GM19395 (cell line): ENCODE results near the gene CACNA1G.

Experiments
- ATAC-seq: cut with Tn5 transposase; IDR thresholded peaks from one replicate; pipeline ENCODE4 v1.9.1; 2021; ENCODE audit warnings: mild to moderate bottlenecking, moderate library complexity; ENCODE audit not compliant: unreplicated experiment

CACNA1G gene

DNA sequence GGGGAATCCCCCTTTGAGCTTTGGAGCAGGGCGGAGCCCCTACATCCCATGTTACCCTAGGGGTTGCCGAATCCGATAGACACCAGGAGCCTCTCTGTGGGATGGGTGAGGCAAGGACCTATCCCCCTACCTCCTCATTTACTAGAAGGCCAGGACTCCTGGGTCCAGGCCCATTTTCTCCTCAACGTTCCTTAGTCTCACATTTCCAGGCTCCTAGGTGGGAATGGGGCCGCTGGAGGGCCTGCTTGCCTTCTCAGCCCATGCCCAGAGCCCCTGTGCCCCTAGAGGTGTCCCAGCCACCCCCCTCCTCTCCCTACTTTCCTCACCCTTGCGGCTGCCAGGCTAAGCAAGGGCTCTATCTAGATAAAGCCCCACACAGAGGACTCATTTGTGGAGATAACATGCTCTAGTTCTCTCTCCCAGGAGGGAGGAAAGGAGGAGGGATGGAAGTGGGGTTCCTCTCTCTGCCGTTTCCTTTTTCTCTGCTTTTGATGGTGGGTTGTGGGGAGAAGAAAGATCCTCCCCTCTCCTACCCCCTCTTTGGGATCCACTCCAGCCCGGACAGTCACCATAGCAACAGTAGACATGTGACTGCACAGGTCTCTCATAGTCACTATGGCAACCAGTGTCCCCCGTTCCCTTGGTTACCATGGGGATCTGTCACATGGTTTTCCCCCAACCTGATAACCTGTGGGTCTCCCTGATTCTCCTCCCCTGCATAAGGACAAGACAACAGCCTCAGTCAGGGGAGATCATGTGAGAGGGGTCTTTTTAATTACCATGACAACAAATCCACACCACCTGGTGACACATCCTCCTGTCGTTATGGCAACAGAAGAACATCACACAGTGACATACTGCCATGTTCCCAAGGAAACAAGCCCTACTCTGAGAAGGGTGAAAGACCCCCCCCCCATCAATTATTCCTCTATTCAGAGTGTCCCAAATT is 5.2 kb downstream of the CACNA1G start:
- ATAC-seq = no peak

DNA sequence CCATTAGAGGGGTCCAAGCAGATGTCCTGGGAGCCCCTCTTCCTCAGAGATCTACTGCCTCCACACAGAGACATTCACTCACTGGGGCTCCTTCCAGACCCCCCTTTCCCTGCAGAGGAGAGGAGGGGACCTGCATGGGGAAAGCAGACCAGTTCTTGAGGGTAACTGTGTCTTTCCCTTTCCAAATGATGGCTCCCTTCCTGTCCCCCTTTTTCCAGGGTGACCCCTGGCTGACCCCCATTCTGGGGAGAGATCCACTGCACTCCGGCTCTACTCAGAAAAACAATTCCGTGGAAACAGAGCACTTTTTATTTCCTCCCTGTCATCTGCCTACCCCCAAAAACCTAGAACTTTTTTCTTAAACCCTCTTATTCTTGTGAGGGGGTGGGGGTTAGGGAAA is 6.4 kb downstream of the CACNA1G start:
- ATAC-seq = no peak

DNA sequence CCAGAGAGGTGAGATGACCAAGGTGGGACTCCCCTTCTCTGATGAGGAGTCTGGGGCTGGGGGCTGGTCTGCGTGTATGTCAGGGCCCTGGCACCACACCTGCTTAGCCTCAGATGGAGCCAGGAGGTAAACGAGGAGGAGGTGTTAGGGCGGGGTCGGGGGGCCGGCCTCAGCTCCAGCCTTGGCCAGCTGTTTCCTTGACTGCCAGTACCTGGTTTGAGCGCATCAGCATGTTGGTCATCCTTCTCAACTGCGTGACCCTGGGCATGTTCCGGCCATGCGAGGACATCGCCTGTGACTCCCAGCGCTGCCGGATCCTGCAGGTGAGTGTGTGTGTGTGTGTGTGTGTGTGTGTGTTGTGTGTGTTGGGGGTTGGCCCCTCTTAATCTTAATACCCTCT is 8.1 kb downstream of the CACNA1G start:
- no peak for ATAC-seq

DNA sequence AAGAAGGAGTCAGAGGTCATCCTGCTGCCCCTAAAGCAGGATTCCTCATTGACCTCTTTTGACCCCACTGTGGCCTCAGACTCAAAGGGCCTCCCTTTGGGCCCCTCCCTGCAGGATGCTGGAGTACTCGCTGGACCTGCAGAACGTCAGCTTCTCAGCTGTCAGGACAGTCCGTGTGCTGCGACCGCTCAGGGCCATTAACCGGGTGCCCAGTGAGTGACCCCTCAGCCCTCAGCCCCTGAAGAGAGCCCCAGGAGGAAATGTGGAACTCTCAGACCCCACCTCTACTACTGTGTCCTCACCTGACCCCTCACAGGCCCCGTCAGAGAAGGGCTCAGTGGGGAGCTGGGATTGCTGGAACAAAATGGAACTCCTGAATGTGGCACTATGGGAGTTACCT is 9.1 kb downstream of the CACNA1G start:
- ATAC-seq = no peak

DNA sequence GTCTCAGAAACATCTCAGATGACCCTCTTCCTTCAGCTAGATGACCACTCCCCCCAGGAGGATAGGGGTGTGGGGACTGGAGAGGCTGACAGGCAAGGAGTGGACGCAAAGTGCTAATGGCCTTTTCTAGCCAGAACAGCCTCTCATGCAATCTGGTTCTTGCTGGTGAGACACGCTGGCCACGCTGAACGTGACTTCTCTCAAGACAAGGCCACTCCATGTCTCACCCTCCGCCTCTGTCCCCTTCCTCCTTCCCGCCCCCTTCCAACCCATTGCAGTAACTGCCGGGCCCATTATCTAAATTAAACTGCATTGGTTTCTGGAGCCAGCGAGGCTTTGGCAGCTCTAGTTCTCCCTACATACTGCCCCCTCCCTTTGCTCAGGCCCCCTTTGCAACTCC is 9.5 kb downstream of the CACNA1G start:
- ATAC-seq = no peak

DNA sequence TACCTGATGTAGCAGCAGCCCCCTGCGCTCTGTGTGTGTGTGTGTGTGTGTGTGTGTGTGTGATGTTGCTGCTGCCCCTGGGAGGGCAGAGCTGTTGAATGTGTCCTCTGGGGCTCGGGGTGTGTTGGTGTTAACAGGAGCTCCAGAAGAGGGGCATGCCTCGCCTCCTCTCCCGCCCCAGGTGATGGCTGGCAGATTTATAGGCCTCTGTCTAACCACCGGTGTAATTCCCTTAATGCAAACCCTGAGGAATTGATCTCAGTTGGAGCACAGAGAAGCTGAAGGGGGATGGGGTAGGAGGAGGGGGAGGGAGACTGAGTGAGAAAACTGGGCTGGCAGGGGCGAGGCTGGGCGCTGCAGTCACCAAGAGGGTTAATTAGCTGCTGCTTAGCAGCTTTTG is 10.0 kb downstream of the CACNA1G start:
- no peak for ATAC-seq

DNA sequence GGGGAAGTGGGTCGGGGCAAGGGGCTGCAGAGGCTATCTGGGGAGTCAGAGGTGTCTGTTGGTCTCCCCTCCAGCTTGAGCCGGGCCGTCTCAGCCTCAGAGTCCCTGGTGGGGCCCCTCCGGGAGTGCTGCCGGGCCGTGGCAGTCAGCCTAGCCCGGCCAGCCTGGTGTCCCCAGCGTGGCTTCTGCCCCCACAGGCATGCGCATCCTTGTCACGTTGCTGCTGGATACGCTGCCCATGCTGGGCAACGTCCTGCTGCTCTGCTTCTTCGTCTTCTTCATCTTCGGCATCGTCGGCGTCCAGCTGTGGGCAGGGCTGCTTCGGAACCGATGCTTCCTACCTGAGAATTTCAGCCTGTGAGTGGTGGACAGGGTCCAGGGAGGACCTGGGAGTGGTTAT is 11.2 kb downstream of the CACNA1G start:
- ATAC-seq = no peak

DNA sequence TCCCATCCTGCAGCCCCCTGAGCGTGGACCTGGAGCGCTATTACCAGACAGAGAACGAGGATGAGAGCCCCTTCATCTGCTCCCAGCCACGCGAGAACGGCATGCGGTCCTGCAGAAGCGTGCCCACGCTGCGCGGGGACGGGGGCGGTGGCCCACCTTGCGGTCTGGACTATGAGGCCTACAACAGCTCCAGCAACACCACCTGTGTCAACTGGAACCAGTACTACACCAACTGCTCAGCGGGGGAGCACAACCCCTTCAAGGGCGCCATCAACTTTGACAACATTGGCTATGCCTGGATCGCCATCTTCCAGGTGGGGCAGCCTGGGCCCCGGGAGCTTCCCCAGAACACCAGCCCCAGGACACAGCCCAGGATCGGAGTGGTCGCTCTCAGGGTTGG is 12.0 kb downstream of the CACNA1G start:
- ATAC-seq = no peak

DNA sequence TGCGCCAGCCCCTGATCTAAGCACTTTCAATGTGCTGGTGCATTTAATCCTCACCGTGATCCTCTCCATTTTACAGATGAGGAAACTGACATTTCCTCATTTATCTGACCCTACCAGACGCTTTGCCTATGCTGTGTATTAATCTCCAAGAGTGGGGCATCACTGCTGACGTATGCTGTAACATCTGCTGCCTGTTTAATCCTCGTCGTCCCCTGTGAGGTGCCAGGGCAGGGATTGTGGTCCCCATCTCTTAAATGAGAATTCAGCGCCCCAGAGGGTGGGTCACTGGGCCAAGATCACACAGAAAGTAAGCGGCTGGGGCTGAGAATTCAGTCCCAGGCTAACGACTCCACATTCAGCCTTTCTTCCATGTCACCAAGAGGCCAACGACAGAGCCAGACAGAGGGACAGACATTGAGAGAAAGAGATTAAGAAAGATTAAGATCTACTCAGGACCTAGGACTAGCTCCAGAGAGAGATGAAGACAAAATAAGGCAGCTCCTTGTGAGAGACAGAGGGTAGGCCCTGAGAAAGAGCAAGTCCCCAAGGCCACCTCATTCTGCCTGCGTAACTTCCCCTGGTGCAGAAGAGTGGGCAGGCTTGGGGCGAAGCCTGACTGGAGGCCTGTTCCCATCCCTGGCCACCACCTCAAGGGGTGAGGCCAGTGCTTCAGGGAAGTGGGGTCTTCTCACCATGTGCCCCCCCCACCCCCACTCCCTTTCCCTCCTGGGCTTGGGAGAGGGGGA is 13.5 kb downstream of the CACNA1G start:
- ATAC-seq = no peak

DNA sequence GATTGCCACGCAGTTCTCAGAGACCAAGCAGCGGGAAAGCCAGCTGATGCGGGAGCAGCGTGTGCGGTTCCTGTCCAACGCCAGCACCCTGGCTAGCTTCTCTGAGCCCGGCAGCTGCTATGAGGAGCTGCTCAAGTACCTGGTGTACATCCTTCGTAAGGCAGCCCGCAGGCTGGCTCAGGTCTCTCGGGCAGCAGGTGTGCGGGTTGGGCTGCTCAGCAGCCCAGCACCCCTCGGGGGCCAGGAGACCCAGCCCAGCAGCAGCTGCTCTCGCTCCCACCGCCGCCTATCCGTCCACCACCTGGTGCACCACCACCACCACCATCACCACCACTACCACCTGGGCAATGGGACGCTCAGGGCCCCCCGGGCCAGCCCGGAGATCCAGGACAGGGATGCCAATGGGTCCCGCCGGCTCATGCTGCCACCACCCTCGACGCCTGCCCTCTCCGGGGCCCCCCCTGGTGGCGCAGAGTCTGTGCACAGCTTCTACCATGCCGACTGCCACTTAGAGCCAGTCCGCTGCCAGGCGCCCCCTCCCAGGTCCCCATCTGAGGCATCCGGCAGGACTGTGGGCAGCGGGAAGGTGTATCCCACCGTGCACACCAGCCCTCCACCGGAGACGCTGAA is 15.2 kb downstream of the CACNA1G start:
- ATAC-seq = no peak

DNA sequence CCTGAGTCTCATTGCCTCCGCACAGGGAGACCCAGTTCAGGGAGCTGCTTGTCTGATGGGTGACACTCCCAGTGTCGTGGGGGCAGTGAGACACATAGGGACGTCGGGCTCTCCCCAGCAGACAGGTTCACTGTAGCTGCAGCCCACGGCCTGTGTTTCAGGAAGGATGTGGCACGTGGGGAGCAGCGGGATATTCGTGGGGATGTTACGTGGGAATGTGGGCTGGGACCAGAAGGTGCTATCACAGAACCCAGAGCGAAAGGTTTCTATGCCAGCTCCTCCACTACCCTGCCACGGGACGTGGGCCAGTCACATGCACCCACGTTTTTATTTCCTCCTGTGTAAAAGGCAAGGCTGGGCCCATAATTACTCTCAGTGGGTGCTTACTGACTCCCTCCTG is 16.3 kb downstream of the CACNA1G start:
- no peak for ATAC-seq

DNA sequence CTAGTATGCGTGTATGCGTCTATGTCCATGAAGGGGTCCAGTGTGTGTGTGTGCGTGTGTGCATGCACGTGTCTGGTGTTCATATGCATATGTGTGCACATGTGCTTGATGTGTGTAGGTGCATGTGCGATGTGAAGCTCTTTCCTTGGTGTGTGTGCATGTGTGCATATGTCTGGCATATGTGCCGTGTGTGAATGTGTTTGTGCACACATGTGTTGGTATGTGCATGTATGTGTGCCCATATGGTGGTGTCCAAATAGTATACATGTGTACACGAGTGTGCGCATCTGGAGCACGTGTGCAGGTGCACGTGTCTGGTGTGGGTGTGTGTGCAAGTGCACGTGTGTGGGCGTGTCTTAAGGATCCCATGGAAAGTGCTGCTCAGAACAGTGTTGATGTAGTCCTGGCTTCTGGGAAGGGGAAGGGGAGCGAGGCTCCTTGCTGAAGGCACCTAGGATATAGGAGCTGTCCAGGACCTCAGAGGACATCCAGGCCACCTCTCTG is 17.0 kb downstream of the CACNA1G start:
- ATAC-seq = no peak

DNA sequence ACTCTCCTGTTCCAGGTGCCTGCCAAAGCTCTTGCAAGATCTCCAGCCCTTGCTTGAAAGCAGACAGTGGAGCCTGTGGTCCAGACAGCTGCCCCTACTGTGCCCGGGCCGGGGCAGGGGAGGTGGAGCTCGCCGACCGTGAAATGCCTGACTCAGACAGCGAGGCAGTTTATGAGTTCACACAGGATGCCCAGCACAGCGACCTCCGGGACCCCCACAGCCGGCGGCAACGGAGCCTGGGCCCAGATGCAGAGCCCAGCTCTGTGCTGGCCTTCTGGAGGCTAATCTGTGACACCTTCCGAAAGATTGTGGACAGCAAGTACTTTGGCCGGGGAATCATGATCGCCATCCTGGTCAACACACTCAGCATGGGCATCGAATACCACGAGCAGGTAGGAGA is 17.7 kb downstream of the CACNA1G start:
- ATAC-seq = no peak

DNA sequence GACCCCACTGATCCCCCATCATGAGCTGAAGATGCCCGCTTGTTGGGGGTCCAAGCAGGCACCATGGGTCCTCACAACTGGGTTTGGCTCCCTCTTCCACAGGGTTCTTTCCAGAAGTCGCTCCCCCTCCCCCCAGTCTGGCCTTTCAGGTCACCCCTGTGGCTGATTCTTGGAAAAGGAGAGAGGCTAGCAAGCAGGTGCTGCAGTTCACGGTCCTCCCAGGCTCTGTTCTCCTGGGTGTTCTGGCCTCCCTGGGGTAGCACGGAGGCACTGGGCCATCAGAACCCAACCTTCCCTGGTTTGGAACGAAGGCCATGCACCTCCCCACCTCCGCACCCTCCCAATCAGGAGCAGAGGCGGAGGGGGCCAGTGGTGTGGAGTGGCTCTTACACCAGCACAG is 18.9 kb downstream of the CACNA1G start:
- no peak for ATAC-seq

DNA sequence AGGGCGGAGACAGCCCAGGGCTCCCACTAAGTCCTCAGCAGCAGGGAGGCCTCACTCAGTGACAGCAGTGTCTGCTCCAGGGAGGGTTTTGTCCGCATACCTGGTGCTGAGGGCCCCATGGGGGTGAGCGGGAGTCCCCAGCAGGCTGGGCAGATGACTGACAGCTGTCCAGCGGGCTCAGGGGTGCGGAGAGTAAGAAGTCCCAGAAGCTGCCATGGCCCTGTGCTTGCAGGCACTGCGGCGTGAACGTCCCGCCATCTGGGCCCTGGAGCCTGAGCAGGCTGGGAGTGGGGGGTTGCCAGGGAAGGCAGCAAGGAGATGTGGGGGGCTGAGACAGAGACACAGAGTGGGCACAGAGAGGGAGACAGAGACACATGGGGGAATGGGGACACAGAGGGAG is 20.1 kb downstream of the CACNA1G start:
- ATAC-seq = no peak

DNA sequence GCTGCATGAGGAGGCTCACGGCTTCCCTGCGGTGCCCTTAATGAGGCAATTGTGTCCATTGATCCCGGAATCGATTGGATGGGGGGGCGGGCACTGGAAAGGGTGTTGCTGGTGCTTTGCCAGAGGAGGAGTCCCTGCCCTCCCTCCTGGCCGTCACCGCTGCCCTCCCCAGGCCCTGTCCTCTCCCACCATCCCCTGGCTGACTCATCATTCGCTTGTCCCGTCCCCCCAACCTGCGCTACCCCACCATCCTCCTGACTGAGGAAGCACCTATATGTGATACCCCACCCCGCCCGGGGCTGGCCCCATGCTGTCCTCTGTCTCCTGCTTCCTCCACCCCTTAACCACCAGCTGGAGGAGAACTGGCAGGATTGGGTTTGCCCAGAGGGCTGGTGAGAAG is 20.8 kb downstream of the CACNA1G start:
- ATAC-seq = no peak

DNA sequence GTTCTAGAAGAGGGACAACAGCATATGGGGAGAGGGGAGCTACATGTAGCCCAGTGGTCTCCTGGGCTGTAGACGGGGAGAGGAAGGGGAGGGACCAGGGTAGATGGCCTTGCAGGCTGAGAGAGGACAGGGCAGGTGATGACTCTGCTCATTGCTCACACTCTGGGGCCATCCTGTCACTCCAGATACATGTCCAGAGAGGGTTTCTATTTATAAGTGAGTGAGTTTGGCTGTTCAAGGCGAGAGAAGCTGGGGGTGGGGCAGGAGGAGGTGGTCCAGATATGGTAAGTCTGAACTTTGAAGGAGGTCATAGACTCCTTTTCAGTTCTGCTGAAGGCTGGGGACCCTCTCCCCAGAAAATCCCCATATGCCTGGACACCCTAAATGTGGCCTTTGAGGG is 22.2 kb downstream of the CACNA1G start:
- ATAC-seq = no peak

DNA sequence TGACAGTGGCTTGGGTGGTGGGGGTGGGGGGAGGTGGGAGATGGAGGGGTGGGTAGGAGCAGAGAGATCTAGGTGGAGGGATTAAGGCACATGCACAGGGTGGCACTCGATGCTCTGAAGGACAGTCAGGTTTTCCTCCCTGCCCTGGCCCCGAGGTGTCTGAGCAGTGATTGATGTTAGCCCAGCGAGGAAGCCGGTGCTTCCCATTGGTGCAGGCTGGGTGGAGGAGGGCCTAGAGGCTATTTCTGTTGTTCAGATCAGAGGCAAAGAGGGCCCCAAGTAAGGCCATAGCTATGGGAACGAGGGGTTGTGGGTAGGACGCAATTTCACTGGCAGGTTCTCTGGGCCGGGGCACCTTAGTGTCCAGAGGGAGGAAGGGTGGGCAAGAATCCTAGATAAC is 23.1 kb downstream of the CACNA1G start:
- ATAC-seq = no peak

DNA sequence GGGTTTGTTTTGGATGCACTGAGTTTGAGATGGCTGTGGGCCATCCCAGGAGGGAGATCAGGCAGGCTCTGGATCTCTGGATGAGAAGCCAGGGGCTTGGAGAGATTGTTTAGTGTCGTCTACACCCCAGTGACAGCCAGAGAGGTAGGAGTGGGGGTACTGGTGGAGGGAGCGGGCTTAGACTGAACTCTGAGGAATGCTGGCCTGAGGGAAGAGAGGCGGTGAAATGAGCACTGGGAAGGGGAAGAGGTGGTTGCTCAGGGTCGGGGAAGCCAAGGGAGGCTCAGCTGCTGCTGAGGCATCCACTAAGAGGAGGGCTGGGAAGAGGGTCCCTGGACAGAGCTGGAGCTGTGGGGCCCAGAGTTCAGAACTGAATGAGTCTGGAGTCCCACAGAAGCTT is 23.6 kb downstream of the CACNA1G start:
- no peak for ATAC-seq

DNA sequence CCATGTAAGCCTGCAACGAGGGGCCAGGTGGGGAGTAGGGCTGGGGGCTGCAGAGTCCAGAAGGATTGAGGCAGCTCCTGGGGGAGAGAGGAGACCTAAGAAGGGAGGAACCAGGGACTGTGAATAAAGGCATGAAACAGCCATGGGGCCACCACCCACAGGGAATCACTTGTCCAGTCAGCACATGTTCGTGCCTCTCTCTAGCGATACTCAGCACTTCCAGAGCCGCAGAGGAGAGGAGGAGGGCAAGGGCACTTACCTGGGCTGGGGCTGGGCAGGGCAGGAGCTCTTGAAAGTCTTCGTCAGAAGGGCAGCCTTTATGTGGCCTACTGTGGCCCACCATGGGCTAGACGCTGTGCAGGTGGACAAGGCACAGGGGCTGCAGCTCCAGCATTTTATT is 24.2 kb downstream of the CACNA1G start:
- no peak for ATAC-seq

DNA sequence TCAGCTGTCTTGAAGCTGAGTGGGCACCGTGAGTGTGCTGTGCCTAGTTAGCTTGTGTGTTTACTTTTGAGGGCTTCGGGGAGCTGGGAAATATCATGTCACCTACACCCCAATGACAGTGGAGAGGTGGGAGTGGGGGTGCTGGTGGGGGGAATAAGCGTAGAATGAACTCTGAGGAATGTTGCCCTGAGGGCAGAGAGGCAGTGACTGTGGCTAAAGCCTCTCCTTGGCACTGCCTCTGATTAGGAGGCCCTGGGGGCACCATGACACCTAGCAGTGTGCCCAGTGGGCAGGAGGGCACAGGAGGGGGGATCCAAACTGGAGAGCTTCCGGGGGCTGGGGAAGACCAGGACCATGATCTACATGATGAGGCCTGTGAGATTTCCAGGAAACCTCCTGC is 24.8 kb downstream of the CACNA1G start:
- ATAC-seq = no peak

DNA sequence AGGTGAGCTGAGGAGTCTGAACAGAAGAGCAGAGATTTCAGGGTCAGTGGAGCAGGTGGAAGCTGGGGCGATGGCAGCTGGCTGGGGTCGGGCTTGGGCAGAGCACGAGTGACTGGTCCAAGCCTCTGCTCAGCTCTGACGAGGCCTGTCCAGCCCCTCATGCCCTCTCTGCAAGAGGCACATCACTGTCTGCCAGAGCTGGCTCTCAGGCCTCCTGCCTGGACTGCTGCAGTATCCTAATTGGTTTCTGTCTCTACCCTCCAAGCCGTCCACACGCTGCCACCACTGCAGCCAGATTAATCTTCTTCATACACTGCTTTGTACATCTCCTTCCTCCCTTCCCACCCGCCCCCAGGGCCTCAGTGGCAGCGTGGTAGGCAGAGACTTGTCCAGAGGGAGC is 25.4 kb downstream of the CACNA1G start:
- ATAC-seq = no peak
